GM12874 (cell line): Measurements from ENCODE around the gene CPM.

ENCODE experiments used
- TF ChIP-seq, protein P1 (sequence below): IDR thresholded peaks from 2 replicates; pipeline ENCODE4 v1.5.1; 2011; ENCODE audit warnings: low read depth, mild to moderate bottlenecking, control low read depth, low read length, moderate library complexity; ENCODE audit not compliant: insufficient read depth

CPM gene

DNA sequence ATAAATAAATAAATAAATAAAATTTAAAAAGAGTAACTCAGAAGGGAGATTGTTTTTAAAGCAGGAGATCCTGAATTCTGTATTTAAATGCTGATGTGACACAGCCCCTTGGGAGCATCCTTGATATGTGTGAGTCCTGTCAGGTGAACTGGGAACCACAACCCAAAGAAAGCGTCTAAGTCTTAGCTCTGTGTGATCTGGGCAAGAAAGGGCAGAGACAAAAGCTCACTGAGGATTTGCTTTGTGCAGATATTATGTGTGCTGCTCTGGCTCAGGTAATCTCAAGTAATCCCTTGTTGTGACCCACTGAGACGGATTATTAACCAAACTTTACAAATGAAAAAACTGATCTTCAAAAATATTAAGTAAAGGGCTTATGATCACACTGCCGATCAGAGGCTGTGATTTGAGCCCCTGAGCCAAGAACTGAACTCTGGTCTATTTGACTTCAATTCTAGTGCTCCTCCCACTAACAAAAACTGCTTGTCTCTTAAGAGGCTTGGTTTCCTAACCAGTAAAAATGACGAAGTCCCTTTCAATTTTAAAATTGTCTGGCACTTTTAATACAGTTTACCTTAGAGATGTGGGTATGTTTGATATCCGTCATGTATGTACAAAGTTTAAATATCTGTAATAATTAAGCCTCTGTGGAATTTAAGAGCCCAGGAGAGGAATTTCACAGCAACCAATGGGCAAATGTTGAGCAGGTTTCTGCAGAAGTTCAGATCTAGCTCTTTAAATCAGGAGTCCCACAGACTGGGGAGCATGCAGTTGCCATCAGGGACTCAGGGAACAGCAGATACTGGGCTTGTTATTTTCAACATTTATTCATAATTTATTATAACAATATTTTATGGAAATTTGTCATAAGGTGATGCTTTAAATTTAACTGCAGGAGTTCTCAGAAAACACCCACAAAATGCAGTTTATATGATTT, 46.1 kb downstream of the CPM start:
- TF ChIP-seq, protein P1, sequence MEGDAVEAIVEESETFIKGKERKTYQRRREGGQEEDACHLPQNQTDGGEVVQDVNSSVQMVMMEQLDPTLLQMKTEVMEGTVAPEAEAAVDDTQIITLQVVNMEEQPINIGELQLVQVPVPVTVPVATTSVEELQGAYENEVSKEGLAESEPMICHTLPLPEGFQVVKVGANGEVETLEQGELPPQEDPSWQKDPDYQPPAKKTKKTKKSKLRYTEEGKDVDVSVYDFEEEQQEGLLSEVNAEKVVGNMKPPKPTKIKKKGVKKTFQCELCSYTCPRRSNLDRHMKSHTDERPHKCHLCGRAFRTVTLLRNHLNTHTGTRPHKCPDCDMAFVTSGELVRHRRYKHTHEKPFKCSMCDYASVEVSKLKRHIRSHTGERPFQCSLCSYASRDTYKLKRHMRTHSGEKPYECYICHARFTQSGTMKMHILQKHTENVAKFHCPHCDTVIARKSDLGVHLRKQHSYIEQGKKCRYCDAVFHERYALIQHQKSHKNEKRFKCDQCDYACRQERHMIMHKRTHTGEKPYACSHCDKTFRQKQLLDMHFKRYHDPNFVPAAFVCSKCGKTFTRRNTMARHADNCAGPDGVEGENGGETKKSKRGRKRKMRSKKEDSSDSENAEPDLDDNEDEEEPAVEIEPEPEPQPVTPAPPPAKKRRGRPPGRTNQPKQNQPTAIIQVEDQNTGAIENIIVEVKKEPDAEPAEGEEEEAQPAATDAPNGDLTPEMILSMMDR, result no peak

GRCh38 chr12:68885381-68885780, 47.6 kb downstream of the CPM start:
- TF ChIP-seq, protein P1, result no peak

DNA sequence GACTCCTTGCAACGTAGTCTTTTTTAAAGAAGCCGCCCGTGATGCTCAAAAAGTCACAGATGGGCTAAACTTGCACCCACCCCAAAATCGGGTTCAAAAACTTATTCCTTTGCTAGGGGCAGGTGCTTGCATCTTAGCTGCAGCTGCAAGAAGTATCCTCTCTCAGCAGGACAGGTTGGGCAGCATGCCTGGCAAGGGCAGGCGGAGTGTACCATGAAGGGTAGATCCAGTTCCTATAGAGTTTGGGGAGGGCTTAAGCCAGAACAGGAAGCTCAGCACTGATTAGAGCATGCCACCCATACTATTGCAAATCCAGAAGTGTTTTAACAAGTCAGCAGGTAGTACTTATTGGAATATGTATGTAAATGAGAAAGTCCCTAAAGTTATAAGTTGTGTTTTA, 48.7 kb downstream of the CPM start:
- TF ChIP-seq, protein P1, result no peak

- TF ChIP-seq, protein P1, result no peak
Observed at GRCh38 chr12:68883151-68883550, 49.8 kb downstream of the CPM start.

DNA sequence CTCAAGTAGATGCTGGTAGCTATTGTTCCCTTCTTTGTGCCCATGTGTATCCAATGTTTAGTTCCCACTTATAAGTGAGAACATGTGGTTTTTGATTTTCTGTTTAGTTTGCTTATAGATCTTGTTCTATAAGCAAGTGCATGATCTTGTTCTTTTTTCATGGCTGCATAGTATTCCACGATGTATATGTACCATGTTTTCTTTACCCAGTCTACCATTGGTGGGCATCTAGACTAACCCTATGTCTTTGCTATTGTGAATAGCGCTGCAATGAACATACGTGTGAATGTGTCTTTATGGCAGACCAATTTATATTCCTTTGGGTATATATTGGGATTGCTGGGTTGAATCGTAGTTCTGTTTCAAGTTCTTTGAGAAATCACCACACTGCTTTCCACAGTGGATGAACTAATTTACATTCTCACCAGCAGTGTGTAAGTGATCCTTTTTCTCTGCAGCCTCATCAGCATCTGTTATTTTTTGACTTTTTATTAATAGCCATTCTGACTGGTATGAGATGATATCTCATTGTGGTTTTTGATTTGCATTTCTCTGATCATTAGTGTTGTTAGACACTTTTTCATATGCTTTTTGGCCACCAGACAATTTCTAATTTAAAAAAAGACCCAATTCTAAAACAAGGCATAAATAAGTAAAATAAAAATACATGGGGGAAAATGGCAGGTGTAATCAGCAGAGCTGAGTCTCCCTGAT, 50.6 kb downstream of the CPM start:
- TF ChIP-seq, protein P1, result no peak

DNA sequence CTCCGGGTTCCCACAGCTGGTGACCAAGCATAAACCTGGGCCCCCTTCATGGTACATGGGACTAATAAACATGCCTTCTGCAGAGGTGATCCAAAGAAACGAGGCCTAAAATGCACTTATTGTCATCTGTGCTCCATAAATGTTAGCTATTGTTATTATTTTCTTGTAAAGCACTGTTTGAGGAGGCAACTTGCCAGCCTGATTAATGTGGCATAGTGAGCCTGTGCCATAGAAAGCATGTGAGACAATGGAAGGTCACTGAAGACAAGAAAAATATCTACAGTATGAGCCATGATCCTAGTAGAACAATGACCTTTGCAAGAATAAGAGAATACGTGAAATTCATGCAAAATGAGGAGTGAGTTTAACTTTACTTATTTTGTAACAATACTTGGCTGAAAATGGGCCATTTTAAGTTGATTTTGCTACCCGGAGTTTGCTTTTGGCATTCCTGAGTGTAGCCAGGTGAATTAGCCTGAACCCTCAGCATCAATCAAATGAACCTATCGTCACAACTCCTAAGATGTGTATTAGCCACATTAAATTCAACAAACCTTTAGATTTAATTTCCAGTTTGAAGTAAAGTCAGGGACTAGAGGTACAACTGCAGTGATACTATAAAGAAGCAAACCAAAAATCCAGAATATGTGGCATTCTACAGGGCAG, 52.2 kb downstream of the CPM start:
- TF ChIP-seq, protein P1, result no peak

DNA sequence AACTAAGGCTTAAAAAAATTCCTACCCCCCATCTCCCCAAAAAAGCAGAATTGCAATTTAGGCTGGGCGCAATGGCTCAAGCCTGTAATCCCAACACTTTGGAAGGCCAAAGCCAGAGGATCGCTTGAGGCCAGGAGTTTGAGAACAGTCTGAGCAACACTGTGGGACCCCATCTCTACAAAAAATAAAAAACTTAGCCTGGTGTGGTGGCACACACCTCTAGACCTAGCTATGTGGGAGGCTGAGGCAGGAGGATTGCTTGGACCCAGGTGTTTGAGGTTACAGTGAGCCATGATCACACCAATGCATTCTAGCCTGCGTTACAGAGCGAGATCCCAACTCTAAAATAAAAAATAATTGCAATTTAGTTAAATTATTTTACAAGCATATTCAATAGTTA, 54.1 kb downstream of the CPM start:
- TF ChIP-seq, protein P1, result no peak
